HG03135 (cell line): Measurements from ENCODE around the gene LAMTOR2.
A peak's percentile ranks its signal among the peaks of the same experiment; 100 is the strongest.

ENCODE experiments used
- ATAC-seq: cut with Tn5 transposase; IDR thresholded peaks from one replicate; pipeline ENCODE4 v1.9.1; 2021; ENCODE audit warnings: mild to moderate bottlenecking, moderate library complexity; ENCODE audit not compliant: unreplicated experiment

The LAMTOR2 gene

DNA sequence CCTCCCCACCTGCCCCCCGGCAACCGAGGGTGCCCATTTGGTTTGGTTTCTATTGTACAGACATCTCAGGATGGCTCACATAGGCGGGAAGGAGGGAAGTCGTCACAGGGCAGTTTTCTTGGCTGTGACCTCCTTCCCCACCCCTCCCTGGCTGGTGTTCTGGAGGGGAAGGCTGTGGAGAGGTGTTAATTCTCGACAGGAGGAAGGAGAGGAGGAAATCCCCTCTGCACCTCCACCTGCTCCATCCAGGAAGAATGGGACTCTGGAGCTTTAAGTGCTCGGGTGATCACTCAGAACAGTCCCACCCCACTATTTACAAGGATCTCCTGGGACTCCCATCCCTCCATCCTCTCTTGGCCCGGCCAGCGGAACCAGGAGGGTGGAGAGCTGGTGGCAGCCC lies 20.1 kb downstream of the LAMTOR2 start:
- no peak for ATAC-seq

DNA sequence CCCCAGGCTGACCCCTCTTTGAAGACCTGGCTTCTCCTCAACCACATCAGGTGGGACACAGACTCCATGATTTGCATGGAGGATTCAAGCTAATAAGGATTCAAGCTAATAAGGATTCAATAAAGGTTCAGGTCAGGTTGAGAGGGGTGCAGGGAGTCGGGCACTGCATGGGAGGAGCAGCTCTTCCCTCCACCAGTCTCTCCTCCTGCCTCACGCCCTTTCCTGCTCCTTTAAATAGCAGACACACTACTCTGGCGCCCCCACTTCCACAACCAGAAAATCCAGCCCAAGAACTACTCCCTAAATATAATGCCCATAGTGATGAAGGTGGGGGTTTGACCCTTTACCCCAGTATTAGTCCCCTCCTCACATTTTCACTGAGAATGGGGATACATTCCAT lies 20.6 kb downstream of the LAMTOR2 start:
- ATAC-seq: no peak

DNA sequence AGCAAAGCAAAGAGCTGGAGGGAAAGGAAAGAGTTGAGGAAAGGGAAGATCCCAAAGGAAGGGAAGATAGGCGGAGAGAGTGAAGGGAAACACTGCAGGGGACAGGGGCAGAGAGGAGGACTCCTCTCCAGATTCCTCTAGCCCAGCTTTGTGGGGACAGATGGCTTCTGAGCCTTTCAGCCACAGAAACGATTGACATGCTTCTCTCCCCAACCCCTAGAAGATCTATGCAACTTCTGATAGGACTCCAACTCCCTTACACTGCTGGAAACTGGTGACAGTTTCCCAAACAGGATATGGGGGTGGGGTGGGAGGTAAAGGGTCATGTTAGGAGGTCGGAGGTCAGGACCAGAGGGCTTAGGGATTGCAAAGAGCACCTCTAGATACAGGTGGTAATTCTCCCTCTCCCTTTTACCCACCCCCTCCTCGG lies 21.2 kb downstream of the LAMTOR2 start:
- ATAC-seq: no peak

DNA sequence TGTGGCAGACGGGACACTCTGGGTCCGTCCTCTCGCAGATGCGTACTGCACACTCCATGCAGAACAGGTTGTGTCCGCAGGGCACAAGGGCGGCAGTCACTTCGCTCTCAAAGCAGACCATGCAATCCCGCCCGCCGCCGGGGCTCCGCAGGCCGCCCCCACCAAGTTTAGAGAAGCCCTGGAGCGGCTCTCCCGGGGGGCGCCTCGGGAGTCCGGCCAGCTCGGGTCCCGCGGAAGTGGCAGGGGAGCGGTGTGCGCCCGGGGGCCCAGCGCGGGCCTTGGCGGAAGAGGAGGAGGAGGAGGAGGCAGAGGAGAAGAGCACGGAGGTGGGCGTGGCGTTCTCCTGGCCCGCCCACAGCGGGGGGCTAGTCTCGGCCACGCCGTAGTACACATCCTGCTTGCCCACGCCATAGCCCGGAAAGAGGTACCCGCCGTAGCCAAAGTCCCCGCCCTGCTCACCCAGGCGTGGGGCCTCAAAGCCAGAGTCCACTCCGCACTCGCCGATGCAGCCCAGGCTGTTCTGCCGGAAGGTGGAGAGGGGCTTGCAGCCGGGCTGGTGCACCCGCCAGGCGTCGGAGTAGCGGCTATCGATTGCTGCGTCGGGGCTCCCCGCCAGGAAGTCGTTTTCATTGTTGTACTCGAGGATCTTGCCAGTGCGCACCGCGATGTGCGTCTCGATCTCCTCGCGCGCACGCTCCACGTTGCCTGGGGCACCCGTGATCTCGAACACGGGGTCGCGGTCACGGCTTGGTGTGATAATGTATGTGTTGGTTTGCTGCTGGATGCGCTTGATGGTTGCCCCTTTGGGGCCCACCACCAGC lies 22.2 kb downstream of the LAMTOR2 start:
- ATAC-seq: no peak

DNA sequence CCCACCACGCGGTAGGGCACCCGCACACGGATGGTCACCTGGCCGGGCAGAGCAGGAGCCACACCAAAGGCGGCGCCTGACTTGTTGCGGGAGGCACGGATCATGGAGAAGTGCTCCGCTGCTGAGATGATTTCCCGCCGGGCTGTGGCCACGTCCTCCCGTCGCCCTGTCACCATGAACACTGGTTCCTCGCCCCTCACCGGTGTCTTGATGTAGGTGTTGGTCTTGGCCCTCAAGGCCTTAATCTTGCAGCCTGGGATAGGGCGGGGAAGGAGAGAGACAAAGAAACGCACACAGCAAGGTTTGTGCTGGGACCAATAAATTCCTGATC lies 22.8 kb downstream of the LAMTOR2 start:
- ATAC-seq: no peak

DNA sequence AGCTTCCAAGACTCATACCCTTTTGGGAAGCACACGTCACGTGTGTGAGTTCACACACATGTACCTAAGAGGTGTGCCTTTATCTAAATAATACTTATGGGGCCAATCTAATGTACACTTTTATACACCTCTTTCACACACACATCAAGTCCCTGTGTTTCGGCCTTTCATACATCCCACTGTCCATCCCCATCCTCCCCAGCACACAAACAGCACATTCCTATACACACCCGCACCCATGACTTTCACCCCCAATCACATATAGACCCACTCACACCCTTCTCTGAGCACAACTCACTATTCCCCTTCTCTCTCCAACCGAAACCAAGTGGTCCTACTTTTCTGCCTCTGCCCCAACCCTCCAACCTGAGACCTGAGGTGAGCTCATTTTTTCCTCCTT lies 24.1 kb downstream of the LAMTOR2 start:
- no peak for ATAC-seq

DNA sequence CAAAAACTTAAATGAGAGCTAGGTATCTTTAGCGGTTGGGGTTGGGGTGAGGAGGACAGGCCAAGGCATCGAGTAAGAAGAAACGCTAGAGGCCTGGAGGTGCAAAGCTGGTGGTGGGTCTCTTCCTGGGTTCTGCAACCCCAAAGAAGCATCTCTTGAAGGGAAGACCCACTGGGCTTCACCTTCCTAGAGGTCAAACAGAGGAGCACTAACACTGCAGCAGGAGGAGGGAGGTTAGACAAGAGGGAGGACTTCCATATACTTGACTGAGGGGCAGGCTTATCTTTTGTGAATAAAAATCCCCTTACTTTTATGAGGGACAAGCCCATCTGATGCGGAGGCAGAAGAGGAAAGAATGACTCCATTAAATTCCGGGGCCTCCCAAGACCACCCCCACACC lies 25.2 kb downstream of the LAMTOR2 start:
- no peak for ATAC-seq

DNA sequence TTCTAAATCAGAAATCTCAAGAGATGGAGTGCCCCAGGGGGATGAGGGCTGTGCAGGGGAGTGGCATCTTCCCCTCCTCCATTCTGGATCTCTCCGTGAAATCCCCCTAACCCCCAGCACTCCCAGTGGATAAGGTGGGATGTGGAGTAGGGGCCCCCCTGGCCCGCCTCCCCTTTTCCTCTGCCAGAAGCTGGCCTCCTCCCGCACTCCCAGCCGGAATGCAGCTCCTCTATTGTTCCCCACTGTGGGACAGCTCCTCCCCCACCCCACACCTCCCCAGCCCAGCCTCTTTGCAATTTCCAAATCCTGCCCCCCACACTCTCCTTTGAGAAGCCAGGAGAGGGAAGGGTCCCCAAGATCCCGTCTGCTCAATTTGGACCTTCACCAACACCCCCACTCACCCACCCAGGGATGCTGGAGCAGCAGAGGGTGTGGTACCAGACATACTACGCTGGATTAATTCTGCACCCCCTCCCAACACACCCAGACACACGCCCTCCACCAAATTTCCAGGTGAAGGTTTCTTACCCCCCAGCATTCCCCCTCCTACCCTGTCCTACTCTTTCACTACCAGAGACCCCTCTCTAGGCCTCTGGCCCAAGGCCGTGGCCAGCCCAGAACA lies 25.8 kb downstream of the LAMTOR2 start:
- ATAC-seq: no peak

DNA sequence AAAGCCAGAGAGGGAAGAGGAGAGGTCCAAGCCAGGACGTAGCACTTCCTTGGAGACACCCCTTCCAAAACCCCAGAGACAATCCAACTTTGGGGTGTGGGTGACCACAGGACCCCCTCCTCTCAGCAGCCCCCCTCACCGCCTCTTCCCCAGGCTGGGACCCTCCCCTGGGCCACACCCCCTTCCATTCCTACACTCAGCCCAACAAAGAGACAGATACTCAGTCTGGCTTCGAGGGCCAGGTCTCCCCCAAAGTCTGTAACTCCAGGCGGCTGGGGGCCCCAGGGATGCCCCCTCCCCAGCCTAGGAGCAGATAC lies 26.2 kb downstream of the LAMTOR2 start:
- no peak for ATAC-seq

DNA sequence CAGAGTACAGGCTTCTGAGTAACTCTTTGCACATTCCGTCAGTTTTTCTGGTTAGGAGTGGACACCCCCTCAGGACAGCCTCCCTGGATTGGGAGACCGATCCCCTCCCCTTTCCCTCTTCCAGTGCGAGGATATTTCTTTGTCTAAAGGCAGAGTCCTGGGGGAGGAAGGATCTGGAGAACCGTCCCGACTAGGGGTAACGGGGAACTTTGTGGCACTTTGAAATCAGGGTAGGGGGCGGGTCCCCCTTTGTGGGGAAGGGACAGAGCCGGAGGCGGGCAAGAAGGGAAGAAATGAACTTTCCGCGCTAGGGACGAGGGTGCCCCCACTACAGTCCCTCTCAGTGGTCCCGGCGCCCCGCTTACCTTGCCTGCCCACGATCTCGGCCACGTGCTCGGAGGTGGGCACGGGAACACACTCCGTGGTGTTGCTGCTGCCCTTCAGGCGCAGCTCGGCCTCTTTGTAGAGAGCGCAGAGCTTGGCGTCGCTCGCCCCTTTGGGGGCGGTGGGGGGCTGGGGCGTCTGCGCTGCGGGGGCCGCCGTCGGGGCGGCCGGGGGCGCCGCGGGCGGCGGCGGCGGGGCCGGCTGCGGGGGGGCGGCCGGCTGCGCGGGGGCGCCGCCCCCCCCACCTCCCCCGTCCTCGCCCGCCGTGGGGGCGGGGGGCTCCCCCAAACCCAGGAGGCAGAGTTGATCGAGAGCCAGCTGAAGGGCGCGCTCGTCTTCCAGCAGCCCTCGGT lies 26.8 kb downstream of the LAMTOR2 start:
- no peak for ATAC-seq

DNA sequence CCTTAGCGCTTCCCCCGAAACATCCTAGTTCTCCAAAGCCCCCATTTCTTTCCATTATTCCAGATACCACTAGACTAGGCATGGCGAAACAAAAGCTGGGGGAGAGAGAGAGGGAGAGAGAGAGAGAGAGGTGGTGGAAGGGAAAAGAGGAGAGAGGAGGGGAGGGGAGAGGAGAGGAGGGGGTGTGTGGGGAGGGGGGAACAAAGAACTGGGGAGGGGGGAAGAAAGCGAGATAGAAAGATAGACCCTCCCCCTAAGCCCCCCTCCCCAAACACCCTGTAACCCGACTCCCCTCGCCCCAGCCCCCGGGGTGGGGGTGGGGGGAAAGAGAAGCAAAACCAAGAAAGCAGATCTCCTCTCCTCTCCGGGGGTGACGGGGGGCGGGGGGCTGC lies 27.3 kb downstream of the LAMTOR2 start:
- no peak for ATAC-seq

DNA sequence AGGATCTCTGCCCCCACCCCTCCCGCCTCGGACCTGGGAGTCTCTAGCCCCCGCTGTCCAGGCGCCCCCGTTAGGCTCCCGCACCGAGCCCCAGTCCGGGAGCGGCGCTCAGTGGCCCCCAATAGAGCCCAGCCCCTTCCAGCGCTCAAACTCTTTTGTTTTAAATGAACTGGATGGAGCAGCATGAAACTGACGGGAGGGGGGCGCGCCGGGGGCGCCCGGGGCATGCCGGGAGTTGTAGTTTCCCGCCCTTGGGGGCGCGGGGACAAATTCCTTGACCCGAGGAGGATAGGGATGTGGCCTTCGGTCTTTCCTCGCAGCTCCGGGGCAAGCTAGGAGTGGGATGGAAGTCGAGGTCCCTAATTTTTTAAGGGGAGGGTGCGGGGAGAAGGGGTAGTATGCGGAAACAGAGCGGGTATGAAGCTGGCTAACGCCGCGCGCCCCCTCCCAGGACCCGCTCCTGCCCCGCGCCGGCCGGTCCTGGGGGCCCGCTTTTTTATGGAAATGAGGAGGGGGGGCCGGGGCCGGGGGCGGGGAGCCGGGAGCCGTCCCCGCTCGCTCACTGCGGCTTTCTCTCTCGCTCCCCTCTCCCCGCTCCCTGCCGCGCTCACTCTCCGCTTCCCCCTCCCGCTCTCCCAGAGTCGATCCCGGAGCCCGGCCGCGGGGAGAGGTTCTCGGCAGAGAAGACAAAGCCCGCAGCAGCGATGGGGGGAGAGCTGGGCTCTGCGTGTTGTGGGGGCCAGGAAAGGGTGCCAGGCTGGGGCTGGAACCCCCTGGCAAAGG lies 27.9 kb downstream of the LAMTOR2 start, which contains the start of gene MEX3A:
TSS of gene MEX3A (minus strand) at position 157 of the 783 bp plus-strand sequence. CDS start 467 bp downstream, outside the sequence.
- peak; percentile 59 for ATAC-seq

DNA sequence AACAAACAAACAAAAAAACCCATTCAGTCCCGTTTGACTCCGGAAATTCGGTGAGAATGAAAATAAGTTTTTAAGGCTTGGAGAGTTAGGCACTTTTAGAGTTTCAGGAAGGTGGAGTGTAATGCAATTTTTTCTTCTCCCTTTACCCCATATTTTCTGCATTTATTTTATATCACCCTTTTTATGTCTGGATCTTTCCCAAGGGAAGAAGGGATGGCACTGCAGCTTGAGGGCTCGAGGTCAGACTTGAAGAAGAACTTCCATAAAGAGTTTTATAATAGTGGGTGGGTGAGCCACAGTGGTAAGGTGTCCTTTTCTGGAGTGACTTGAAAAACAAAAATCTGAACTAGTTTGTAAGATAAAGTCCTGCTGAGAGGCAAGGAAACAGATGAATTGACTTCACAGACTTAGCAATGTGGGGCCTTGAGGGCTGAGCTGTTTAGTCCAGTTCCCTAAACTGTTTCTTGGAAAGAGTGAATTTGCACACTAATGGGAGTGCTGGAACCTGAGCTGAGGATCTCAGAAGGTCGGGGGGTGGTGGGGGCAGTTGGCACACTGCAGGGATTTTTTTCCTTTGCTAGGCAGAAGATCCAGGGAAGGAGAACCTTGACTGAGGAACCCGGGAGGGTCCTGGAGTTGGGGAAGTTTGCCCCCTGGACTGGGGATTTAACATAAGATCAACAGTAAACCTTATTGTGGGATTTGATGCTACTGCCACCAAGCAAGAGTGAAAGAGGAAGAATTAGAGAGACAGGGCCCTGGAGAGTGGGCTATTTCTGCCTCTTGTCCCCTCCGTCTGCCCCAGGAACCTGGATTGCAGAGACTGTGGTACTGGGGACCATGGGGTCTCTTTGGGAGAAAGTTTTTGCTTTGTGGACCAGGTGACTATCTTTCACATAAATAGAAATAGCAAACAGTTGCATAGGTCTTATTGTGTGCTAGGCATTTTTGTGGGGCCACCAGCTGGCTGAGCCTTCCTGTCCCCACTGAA lies 29.5 kb downstream of the LAMTOR2 start:
- ATAC-seq: no peak

DNA sequence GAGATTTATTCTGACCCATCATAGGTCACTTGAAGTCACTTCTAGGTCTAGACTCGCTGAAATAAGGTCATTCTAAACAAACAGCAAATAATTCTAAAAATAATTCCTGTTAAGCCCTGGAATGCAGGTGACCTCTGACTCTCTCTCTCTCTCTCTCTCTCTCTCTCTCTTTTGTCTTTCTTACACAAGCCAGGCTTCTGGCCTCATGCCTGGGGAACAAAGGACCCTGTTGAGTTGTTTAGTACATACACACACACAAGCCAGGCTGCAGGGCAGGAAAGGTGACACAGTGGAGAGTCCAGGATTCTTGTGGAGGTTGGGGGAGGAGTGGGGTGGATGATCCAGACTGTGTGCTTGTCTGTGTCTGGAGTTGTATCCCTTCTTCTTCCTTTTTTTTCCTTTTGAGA lies 31.7 kb downstream of the LAMTOR2 start:
- no peak for ATAC-seq

DNA sequence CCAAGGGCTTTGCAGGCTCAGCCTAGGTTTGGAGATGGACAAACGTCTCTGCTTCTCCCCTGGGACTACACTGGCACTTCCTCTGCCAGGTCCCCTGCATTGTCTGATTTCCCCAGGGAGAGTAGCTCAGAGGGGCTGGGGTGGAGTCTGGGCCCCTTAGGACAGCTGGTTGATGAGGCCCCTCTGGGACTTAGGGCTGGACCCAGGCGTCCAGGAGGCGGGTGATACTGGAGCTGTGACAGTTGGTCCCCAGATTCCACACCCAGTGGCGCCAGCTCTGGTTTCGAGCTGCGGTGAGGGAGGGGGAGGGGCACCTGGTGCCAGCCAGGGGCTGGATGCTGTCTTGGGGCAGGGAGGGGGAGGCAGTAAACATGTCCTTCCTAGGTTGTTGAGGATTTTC lies 35.1 kb downstream of the LAMTOR2 start:
- ATAC-seq: no peak

DNA sequence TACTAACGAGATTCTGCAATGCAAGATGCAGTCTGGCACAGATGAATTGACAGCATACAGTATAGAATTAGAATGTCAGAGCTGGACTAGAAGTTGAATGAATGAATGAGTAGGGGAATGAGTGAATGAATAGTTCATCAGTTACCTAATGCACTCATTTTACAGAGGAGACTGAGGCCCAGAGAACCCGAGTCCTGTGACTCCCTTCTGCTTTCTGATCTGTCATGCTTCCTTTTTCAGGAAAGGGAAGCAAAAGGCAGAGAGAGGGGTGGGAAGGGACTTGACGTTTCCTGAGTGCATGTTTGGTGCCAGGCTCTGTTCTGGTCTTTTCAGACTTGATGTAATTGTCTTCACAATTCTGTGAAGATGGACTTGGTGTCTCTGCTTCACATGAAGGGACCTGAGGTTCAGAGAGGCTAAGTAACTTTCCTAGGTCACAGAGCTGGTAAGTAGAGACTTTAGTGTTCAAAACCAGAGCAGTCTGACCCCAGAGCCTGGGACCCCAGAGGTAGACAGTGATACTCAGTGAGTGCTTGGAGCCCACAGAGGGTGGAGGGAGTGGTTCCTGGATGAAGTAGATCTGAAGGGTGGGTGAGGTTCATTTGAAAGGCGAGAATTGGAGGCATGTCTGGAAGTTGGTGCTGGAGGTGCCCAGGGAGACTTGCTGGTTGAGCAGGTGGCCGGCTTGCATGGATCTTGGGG lies 35.7 kb downstream of the LAMTOR2 start:
- peak; percentile 8 for ATAC-seq

DNA sequence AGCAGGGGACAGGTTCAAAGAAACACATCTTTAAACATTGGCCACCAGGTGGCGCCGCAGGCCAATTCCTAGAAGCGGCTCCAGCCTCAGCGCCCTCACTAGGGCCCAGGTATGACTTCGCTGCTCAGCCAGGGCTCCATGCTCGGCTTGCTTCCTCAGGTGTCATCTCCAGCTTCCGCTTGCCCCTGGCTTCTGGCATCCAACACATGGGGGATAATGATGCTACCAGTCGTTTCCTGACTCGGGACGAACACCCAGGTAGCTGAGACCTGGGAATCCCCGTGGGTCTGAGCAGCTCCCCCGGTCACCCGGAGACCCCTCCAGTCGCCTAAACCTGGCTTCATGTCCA lies 36.2 kb downstream of the LAMTOR2 start:
- ATAC-seq: peak; percentile 68

DNA sequence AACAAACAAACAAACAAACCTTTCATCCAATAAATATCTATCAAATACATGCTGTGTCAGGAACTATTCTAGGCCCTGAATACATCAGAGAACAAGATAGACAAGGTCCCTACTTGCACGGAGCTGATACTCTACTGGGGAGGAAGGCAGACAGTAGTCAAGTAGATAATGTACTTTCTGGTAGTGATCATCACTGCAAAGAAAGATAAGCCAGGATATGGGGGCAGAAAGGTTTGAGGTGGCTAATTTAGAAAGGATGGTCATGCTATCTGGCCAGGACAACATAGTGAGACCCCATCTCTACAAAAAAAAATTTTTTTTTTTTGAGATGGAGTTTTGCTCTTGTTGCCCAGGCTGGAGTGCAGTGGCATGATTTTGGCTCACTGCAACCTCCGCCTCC lies 37.0 kb downstream of the LAMTOR2 start:
- ATAC-seq: no peak

DNA sequence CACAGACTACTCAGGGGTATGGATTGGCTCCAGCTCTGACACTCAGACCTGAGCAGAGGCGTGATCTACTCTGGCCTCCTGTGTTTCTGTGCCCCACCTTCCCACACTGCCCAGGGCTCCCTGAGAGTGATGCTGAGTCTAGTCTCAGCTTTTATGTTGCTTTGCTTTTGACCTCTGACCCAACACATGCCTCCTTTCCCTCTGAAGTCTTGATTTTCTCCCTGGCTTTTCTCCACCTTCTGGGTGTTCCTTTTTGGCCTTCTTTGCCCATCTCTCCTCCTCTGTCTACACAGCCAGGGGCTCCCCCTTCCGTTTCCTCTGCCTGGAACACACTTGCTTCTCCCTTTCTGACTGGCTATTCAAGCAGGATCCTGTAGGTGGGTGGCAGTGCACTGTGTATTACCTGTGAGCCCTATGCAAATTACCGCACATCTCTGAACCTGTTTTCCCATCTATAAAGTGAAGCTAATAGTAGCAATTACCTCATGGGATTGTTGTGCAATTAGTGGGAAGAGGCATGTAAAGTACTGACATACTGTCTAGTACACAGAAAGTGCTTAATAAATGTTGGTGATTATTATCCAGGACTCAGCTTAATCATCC lies 41.4 kb downstream of the LAMTOR2 start:
- ATAC-seq: no peak
